ENCODE results near the gene FGR.

- TF ChIP-seq CTCF (IDR thresholded peaks at IDR 0.05; ENCODE audit: low read depth, low read length) (no peak), POLR2A (IDR thresholded peaks at IDR 0.05; ENCODE audit: extremely low read depth, insufficient read length) (no peak), MYC (IDR thresholded peaks at IDR 0.05; ENCODE audit: low read depth, low read length) (no peak)
- TF ChIP-seq, protein P1, sequence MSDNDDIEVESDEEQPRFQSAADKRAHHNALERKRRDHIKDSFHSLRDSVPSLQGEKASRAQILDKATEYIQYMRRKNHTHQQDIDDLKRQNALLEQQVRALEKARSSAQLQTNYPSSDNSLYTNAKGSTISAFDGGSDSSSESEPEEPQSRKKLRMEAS (IDR thresholded peaks at IDR 0.05; ENCODE audit: low read depth, low read length): no peak
Measured at GRCh38 chr1:27577504-27578188, 57.3 kb downstream of the FGR start.

Measured in NB4 (cell line).